K562 (cell line): ENCODE data around the gene MACROH2A2. TPM values are rescaled to one million over a fixed set of nuclear protein-coding genes. Genes with fewer than 3 reads are reported as not detected.

Experiments used
- ATAC-seq: fragments of 200-7000 bp; cut with Tn5 transposase; 3 replicates; pipeline ENCODE4 v1.9.1; 2020; ENCODE audit warnings: moderate library complexity
- BruUV-seq: library from RNA; stranded (reverse); fragments of 400-500 nt; replicated peaks from 2 replicates; lab custom pipeline; 2021; lab: Mats Ljungman, UMichigan
- CTCF ChIA-PET: fragments of 300-600 bp; formaldehyde crosslinking; extraction: SDS; loops from one replicate; lab custom pipeline; 2021; ENCODE audit warnings: low intra/inter-chr PET ratio; lab: Yijun Ruan, JAX
- POLR2A ChIA-PET: fragments of 300-600, 350-650 bp; sonication (Branson Sonifier 250); formaldehyde crosslinking; extraction: SDS; loops from one replicate; lab custom pipeline; 2021; ENCODE audit warnings: antibody characterized with exemption, inconsistent platforms; lab: Yijun Ruan, JAX
- DNase-seq, 4 experiments: peaks; one replicate each; pipeline versions ENCODE4 v3.0.0 to v3.0.0-alpha.2; 2011 to 2018; ENCODE audit warnings: low spot score in 3 of 4, mixed read lengths in 3 of 4; ENCODE audit errors: extremely low read depth in 1 of 4
- FAIRE-seq: peaks from 2 replicates; lab custom pipeline; 2011; peaks lifted over from hg19 to GRCh38; lab: Jason Lieb, UNC
- H2AFZ ChIP-seq: 2 replicates; pipeline ENCODE4 v1.6.0; 2011; ENCODE audit warnings: low read depth, low read length, control low read depth, inconsistent platforms
- H3K27ac ChIP-seq: fragments of 200-600 bp; 3 replicates; pipeline ENCODE4 v1.8.0; 2011; ENCODE audit warnings: low read depth, mild to moderate bottlenecking, control low read depth, inconsistent platforms, low read length, moderate library complexity, mixed read lengths; ENCODE audit errors: extremely low read depth
- H3K27me3 ChIP-seq, 2 experiments: fragments of 300-600 bp in 1 of 2; 2 replicates in 1 of 2; 3 replicates in 1 of 2; pipeline versions ENCODE4 v1.6.0 to v1.8.0; 2011; ENCODE audit warnings: inconsistent platforms in 2 of 2, low read length in 2 of 2, mild to moderate bottlenecking in 1 of 2, mixed read lengths in 1 of 2, moderate library complexity in 1 of 2; ENCODE audit not compliant: control insufficient read depth in 2 of 2, insufficient read depth in 2 of 2
- H3K36me3 ChIP-seq: fragments of 300-600 bp; 3 replicates; pipeline ENCODE4 v1.8.0; 2011; ENCODE audit warnings: mild to moderate bottlenecking, low read length, inconsistent platforms; ENCODE audit not compliant: control insufficient read depth, insufficient read depth
- H3K4me1 ChIP-seq, 2 experiments: fragments of 200-600 bp in 1 of 2; replicated peaks in 1 of 2; 2 replicates in 1 of 2; 3 replicates in 1 of 2; pipeline versions ENCODE4 v1.5.1 to v1.8.0; 2011; ENCODE audit warnings: inconsistent platforms in 2 of 2, low read length in 2 of 2, mild to moderate bottlenecking in 1 of 2, mixed read lengths in 1 of 2, moderate library complexity in 1 of 2; ENCODE audit not compliant: control insufficient read depth in 2 of 2, insufficient read depth in 2 of 2
- H3K4me2 ChIP-seq: 2 replicates; pipeline ENCODE4 v1.6.1; 2011; ENCODE audit warnings: low read length, control low read depth, inconsistent platforms, mixed read lengths; ENCODE audit not compliant: insufficient read depth
- H3K4me3 ChIP-seq: fragments of 200-600 bp; sonication (generic), shearing (Covaris generic); 2 replicates; pipeline ENCODE4 v1.5.1; 2016; ENCODE audit warnings: control low read depth, inconsistent platforms
- H3K79me2 ChIP-seq: fragments of 200-600 bp; 3 replicates; pipeline ENCODE4 v1.8.0; 2011; ENCODE audit warnings: low read length, inconsistent platforms; ENCODE audit not compliant: control insufficient read depth, insufficient read depth
- H3K9ac ChIP-seq, 2 experiments: 2 replicates each; pipeline versions ENCODE4 v1.6.0 to v1.6.1; 2011; ENCODE audit warnings: low read depth in 2 of 2, low read length in 2 of 2, control low read depth in 1 of 2, inconsistent platforms in 1 of 2, mild to moderate bottlenecking in 1 of 2, mixed read lengths in 1 of 2; ENCODE audit not compliant: insufficient read depth in 1 of 2
- H3K9me1 ChIP-seq: one replicate; pipeline ENCODE4 v1.6.0; 2011; ENCODE audit warnings: inconsistent platforms, mild to moderate bottlenecking, low read length, moderate library complexity; ENCODE audit not compliant: control insufficient read depth, insufficient read depth
- H3K9me3 ChIP-seq: replicated peaks from 2 replicates; pipeline ENCODE4 v1.5.1; 2011; ENCODE audit warnings: low read depth, low read length, inconsistent platforms; ENCODE audit not compliant: control insufficient read depth, insufficient read depth
- H4K20me1 ChIP-seq: replicated peaks from 2 replicates; pipeline ENCODE4 v1.6.1; 2011; ENCODE audit warnings: low read length, inconsistent platforms, mixed read lengths; ENCODE audit not compliant: control insufficient read depth, insufficient read depth
- CHAMP1 ChIP-seq: fragments of 450-650 bp; IDR thresholded peaks from 2 replicates; pipeline ENCODE4 v1.6.1; 2016; ENCODE audit warnings: mild to moderate bottlenecking
- DACH1 ChIP-seq: fragments of 450-650 bp; IDR thresholded peaks from 2 replicates; pipeline ENCODE4 v1.6.1; 2018; ENCODE audit not compliant: partially characterized antibody
- DPF2 ChIP-seq: fragments of 450-650 bp; IDR thresholded peaks from 2 replicates; pipeline ENCODE4 v1.6.1; 2016
- ETV1 ChIP-seq: fragments of 450-650 bp; conservative IDR thresholded peaks from 2 replicates; pipeline ENCODE4 v1.6.1; 2016; ENCODE audit warnings: missing genetic modification characterization, control low read depth, low read depth, missing compliant biosample characterization
- HMG20A ChIP-seq: fragments of 450-650 bp; formaldehyde crosslinking; conservative IDR thresholded peaks from 2 replicates; pipeline ENCODE4 v1.4.0; 2020; ENCODE audit warnings: mild to moderate bottlenecking, mixed read lengths
- KLF13 ChIP-seq: fragments of 450-650 bp; IDR thresholded peaks from 2 replicates; pipeline ENCODE4 v1.6.1; 2016; ENCODE audit warnings: missing genetic modification characterization, low read depth, mild to moderate bottlenecking, missing compliant biosample characterization, moderate library complexity, borderline replicate concordance
- MNT ChIP-seq, 2 experiments: fragments of 450-650 bp; conservative IDR thresholded peaks; 2 replicates each; pipeline ENCODE4 v1.6.1; 2017; ENCODE audit warnings: mild to moderate bottlenecking in 2 of 2, moderate library complexity in 2 of 2
- PBX2 ChIP-seq, 2 experiments: IDR thresholded peaks in 1 of 2; conservative IDR thresholded peaks in 1 of 2; 2 replicates each; pipeline ENCODE4 v1.6.1; 2016; ENCODE audit warnings: low read depth in 2 of 2, mild to moderate bottlenecking in 1 of 2, missing compliant biosample characterization in 1 of 2, missing genetic modification characterization in 1 of 2, moderate library complexity in 1 of 2
- POLR2B ChIP-seq: fragments of 450-650 bp; IDR thresholded peaks from 2 replicates; pipeline ENCODE4 v1.6.1; 2018; ENCODE audit warnings: low read depth; ENCODE audit not compliant: partially characterized antibody
- TRIM28 ChIP-seq: fragments of 450-650 bp; IDR thresholded peaks from 2 replicates; pipeline ENCODE4 v1.6.1; 2017
- XRCC3 ChIP-seq: fragments of 450-650 bp; IDR thresholded peaks from 2 replicates; pipeline ENCODE4 v1.6.1; 2017; ENCODE audit warnings: mild to moderate bottlenecking, moderate library complexity
- ZNF57 ChIP-seq: fragments of 450-650 bp; formaldehyde crosslinking; IDR thresholded peaks from 2 replicates; pipeline ENCODE4 v1.4.0; 2020; ENCODE audit warnings: mild to moderate bottlenecking, moderate library complexity
- WGBS: fragments of 100-300 bp; shearing (Covaris generic); methylation state at CpG from one replicate; pipeline ENCODE4 v1.1.6; 2016; ENCODE audit warnings: low coverage, mixed read lengths; ENCODE audit not compliant: insufficient coverage; ENCODE audit errors: missing lambda C conversion rate; 5-methylcytosine and 5-hydroxymethylcytosine counted together
- in situ Hi-C: fragments of 300-500 bp; cut with MboI; formaldehyde crosslinking; loops from 4 replicates; pipeline ENCODE4 v1.15.0; 2018; ENCODE audit warnings: inconsistent platforms, mixed read lengths
- intact Hi-C: fragments of 100-400 bp; cut with micrococcal nuclease; formaldehyde crosslinking; loops from 2 replicates; pipeline ENCODE4 v1.14.2; 2022
- polyA plus RNA-seq, 8 experiments: library from polyadenylated mRNA; depleted of rRNA in 4 of 8; stranded (reverse) in 5 of 8; unstranded in 3 of 8; fragments of >200 nt; fragmentation: Nextera tagmentation in 2 of 8; fragmentation: Illumina TruSeq in 1 of 8; extraction: Ambion mirVana in 2 of 8; extraction: Trizol in 1 of 8; gene quantifications; 2 replicates each; pipeline versions ENCODE4 v1.2.1 to v1.2.3, GENCODE V29; 2011 to 2014; ENCODE audit warnings: inconsistent platforms in 1 of 8, missing spikeins in 1 of 8
- total RNA-seq, 7 experiments: library from RNA; depleted of rRNA in 6 of 7; stranded (reverse); fragments of >200 nt in 6 of 7; fragmentation: Illumina TruSeq in 2 of 7; extraction: Trizol in 2 of 7; gene quantifications; 2 replicates each; pipeline versions ENCODE4 v1.2.1 to v1.2.3, GENCODE V29; 2011 to 2021; ENCODE audit warnings: low replicate concordance in 1 of 7
- TF ChIP-seq, protein P1 (sequence below): sonication (generic); formaldehyde crosslinking; IDR thresholded peaks from 2 replicates; pipeline ENCODE4 v1.8.1; 2023; ENCODE audit warnings: mild to moderate bottlenecking, missing genetic modification reagents

Gene MACROH2A2
- total and polyA plus RNA-seq, 9 of the 15 experiments (the other 6 are each of a cell fraction or from before 2014, with no cell fraction given), result 0.07 TPM; not detected in 8

- no TSS peak for BruUV-seq
- no peak overlapping the region for H2AFZ ChIP-seq
- TF ChIP-seq CHAMP1 (peak; percentile 44; the same call in 1 of the 2 replicates), DACH1 (no peak), DPF2 (peak; percentile 27; the same call in 1 of the 2 replicates), HMG20A (no peak), ZNF57 (CRISPR knock-in tag) (no peak), MNT (conservative IDR thresholded peaks at IDR 0.05) (peak in 1 of 2 experiments; percentile 58; a peak in 2 of 4 replicates), ETV1 (tag) (no peak), XRCC3 (0 out of 2 replicates have a peak, but pooled peaks have one; percentile 65), TRIM28 (peak; percentile 73; the same call in 1 of the 2 replicates), KLF13 (tag) (no peak), PBX2 (CRISPR knock-in tag; IDR thresholded peaks at IDR 0.05; ENCODE audit: low read depth) (no peak), PBX2 (tag; conservative IDR thresholded peaks at IDR 0.05; ENCODE audit: low read depth) (no peak), POLR2B (no peak)
- TF ChIP-seq, protein P1, sequence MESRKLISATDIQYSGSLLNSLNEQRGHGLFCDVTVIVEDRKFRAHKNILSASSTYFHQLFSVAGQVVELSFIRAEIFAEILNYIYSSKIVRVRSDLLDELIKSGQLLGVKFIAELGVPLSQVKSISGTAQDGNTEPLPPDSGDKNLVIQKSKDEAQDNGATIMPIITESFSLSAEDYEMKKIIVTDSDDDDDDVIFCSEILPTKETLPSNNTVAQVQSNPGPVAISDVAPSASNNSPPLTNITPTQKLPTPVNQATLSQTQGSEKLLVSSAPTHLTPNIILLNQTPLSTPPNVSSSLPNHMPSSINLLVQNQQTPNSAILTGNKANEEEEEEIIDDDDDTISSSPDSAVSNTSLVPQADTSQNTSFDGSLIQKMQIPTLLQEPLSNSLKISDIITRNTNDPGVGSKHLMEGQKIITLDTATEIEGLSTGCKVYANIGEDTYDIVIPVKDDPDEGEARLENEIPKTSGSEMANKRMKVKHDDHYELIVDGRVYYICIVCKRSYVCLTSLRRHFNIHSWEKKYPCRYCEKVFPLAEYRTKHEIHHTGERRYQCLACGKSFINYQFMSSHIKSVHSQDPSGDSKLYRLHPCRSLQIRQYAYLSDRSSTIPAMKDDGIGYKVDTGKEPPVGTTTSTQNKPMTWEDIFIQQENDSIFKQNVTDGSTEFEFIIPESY, result peak; percentile 86
Observed at GRCh38 chr10:70137135-70137534, 84.5 kb downstream of the MACROH2A2 start.

More at GRCh38 chr10:70137135-70137534, 84.5 kb downstream of the MACROH2A2 start:
- WGBS, result 26% methylated on average over 9 of the region's 9 CpGs
- ATAC-seq, result peak; percentile 31; the same call in 2 of the 3 replicates
- Histone ChIP-seq H3K4me3 (no peak overlapping the region), H3K36me3 (peaks cover 22% of the 10 kb centered on the region; the same call in 2 of the 3 replicates), H3K9me3 (peaks cover 14% of the 10 kb centered on the region), H3K9me1 (no peaks in the 10 kb centered on the region), H3K27me3 (no peaks in the 10 kb centered on the region), H3K27ac (no peak overlapping the region), H3K79me2 (peaks cover 9% of the 10 kb centered on the region; the same call in 2 of the 3 replicates), H3K9ac (no peak overlapping the region), H3K4me1 (peaks cover 9 to 26% of the 10 kb centered on the region in 2 experiments; a peak in 4 of 5 replicates), H4K20me1 (no peaks in the 10 kb centered on the region), H3K4me2 (no peak overlapping the region)
- peak in 2 of 4 experiments; percentile 58 to 73 for DNase-seq
- POLR2A ChIA-PET, result interaction anchor here (0.6 kb wide), 1 partner anchor 268 kb away, joined by 3 read pairs; no protein-coding TSS in a partner anchor
- in situ Hi-C loops (no loop called here), intact Hi-C loops (no loop called here)
- CTCF ChIA-PET, result no interaction called here
- FAIRE-seq, result peak; percentile 69
